H9 (cell line): Measurements from ENCODE around the gene SDF2L1. TPM values are rescaled to one million over a fixed set of nuclear protein-coding genes. Genes with fewer than 3 reads are reported as not detected.

Experiments used
- DNase-seq: peaks from one replicate; pipeline ENCODE4 v3.0.0-alpha.2; 2017
- H2AFZ ChIP-seq: one replicate; pipeline ENCODE4 v1.6.1; 2013; ENCODE audit warnings: mild to moderate bottlenecking, low read length, control low read depth, moderate library complexity
- H2AK5ac ChIP-seq: 2 replicates; pipeline ENCODE4 v1.6.1; 2013; ENCODE audit warnings: low read length, control low read depth, mixed read lengths; ENCODE audit not compliant: insufficient read length
- H2BK120ac ChIP-seq: one replicate; pipeline ENCODE4 v1.6.1; 2013; ENCODE audit warnings: low read depth, mild to moderate bottlenecking, low read length, control low read depth, inconsistent platforms; ENCODE audit not compliant: poor library complexity, severe bottlenecking
- H2BK12ac ChIP-seq: 2 replicates; pipeline ENCODE4 v1.6.1; 2013; ENCODE audit warnings: low read length, control low read depth, mixed read lengths, low read depth; ENCODE audit not compliant: insufficient read length
- H2BK15ac ChIP-seq: 2 replicates; pipeline ENCODE4 v1.6.1; 2013; ENCODE audit warnings: low read depth, low read length, control low read depth
- H2BK20ac ChIP-seq: one replicate; pipeline ENCODE4 v1.6.1; 2013; ENCODE audit warnings: low read depth, mild to moderate bottlenecking, low read length, control low read depth, inconsistent platforms; ENCODE audit not compliant: poor library complexity, severe bottlenecking
- H2BK5ac ChIP-seq: 2 replicates; pipeline ENCODE4 v1.6.1; 2013; ENCODE audit warnings: low read length, control low read depth, mixed read lengths; ENCODE audit not compliant: insufficient read length
- H3K14ac ChIP-seq: 2 replicates; pipeline ENCODE4 v1.6.1; 2013; ENCODE audit warnings: low read length, control low read depth; ENCODE audit not compliant: insufficient read depth
- H3K18ac ChIP-seq: 2 replicates; pipeline ENCODE4 v1.6.1; 2013; ENCODE audit warnings: low read depth, mild to moderate bottlenecking, mixed read lengths, low read length, control low read depth; ENCODE audit not compliant: insufficient read length
- H3K23ac ChIP-seq: 2 replicates; pipeline ENCODE4 v1.6.1; 2013; ENCODE audit warnings: low read length, control low read depth, mixed read lengths, low read depth; ENCODE audit not compliant: insufficient read length
- H3K23me2 ChIP-seq: 2 replicates; pipeline ENCODE4 v1.6.1; 2013; ENCODE audit warnings: low read depth, mild to moderate bottlenecking, mixed read lengths, low read length, control low read depth; ENCODE audit not compliant: insufficient read length, poor library complexity, severe bottlenecking
- H3K27ac ChIP-seq: 2 replicates; pipeline ENCODE4 v1.5.1; 2013; ENCODE audit warnings: low read length, control low read depth, mixed read lengths, low read depth; ENCODE audit not compliant: insufficient read length
- H3K27me3 ChIP-seq: 2 replicates; pipeline ENCODE4 v1.6.1; 2013; ENCODE audit warnings: low read length, control low read depth, inconsistent platforms; ENCODE audit not compliant: insufficient read depth
- H3K4ac ChIP-seq: 2 replicates; pipeline ENCODE4 v1.6.1; 2013; ENCODE audit warnings: low read depth, mild to moderate bottlenecking, control low read depth, inconsistent platforms, low read length, moderate library complexity
- H3K4me1 ChIP-seq: 2 replicates; pipeline ENCODE4 v1.6.1; 2013; ENCODE audit warnings: low read length, control low read depth, inconsistent platforms; ENCODE audit not compliant: insufficient read depth
- H3K4me2 ChIP-seq: 2 replicates; pipeline ENCODE4 v1.6.1; 2013; ENCODE audit warnings: low read length, control low read depth, mixed read lengths; ENCODE audit not compliant: insufficient read length, insufficient read depth
- H3K56ac ChIP-seq: 2 replicates; pipeline ENCODE4 v1.6.1; 2013; ENCODE audit warnings: low read depth, mild to moderate bottlenecking, mixed read lengths, low read length, control low read depth; ENCODE audit not compliant: insufficient read length
- H3K79me1 ChIP-seq: 2 replicates; pipeline ENCODE4 v1.6.1; 2013; ENCODE audit warnings: low read depth, mild to moderate bottlenecking, moderate library complexity, low read length, control low read depth, inconsistent platforms; ENCODE audit not compliant: insufficient read depth, poor library complexity, severe bottlenecking
- H3K79me2 ChIP-seq: 2 replicates; pipeline ENCODE4 v1.6.1; 2013; ENCODE audit warnings: low read length, control low read depth, inconsistent platforms; ENCODE audit not compliant: insufficient read depth
- H3K9ac ChIP-seq: 2 replicates; pipeline ENCODE4 v1.6.1; 2013; ENCODE audit warnings: low read length, control low read depth, mixed read lengths; ENCODE audit not compliant: insufficient read length; ENCODE audit errors: extremely low read depth
- H3K9me3 ChIP-seq: one replicate; pipeline ENCODE4 v1.6.1; 2013; ENCODE audit warnings: low read depth, low read length, inconsistent platforms; ENCODE audit not compliant: control insufficient read depth
- H3T11ph ChIP-seq: one replicate; pipeline ENCODE4 v1.6.1; 2013; ENCODE audit warnings: mild to moderate bottlenecking, low read length, control low read depth, inconsistent platforms
- H4K20me1 ChIP-seq: one replicate; pipeline ENCODE4 v1.6.1; 2013; ENCODE audit not compliant: control insufficient read depth, insufficient read length, insufficient read depth
- H4K5ac ChIP-seq: 2 replicates; pipeline ENCODE4 v1.6.1; 2013; ENCODE audit warnings: low read depth, mild to moderate bottlenecking, mixed read lengths, low read length, control low read depth; ENCODE audit not compliant: insufficient read length
- H4K8ac ChIP-seq: replicated peaks from 2 replicates; pipeline ENCODE4 v1.6.1; 2013; ENCODE audit warnings: low read length, control low read depth, mixed read lengths, low read depth; ENCODE audit not compliant: insufficient read length
- H4K91ac ChIP-seq: 2 replicates; pipeline ENCODE4 v1.6.1; 2013; ENCODE audit warnings: low read depth, mild to moderate bottlenecking, moderate library complexity, mixed read lengths, low read length, control low read depth; ENCODE audit not compliant: insufficient read length
- H3K27ac Mint-ChIP-seq, 3 experiments: 2 replicates in 2 of 3; 3 replicates in 1 of 3; pipeline ENCODE4 v1.8.0; 2020 to 2021; ENCODE audit warnings: mixed read lengths in 3 of 3, mild to moderate bottlenecking in 1 of 3, moderate library complexity in 1 of 3
- H3K27me3 Mint-ChIP-seq: 2 replicates; pipeline ENCODE4 v1.8.0; 2021; ENCODE audit warnings: low read depth, mild to moderate bottlenecking, moderate library complexity, mixed read lengths
- H3K36me3 Mint-ChIP-seq, 3 experiments: 2 replicates in 2 of 3; 3 replicates in 1 of 3; pipeline ENCODE4 v1.8.0; 2020 to 2021; ENCODE audit warnings: low read depth in 3 of 3, mixed read lengths in 3 of 3; ENCODE audit not compliant: insufficient read depth in 1 of 3
- H3K4me1 Mint-ChIP-seq, 2 experiments: 2 replicates each; pipeline ENCODE4 v1.8.0; 2020; ENCODE audit warnings: mixed read lengths in 2 of 2
- H3K4me3 Mint-ChIP-seq, 2 experiments: 2 replicates in 1 of 2; 3 replicates in 1 of 2; pipeline ENCODE4 v1.8.0; 2020 to 2021; ENCODE audit warnings: mild to moderate bottlenecking in 2 of 2, mixed read lengths in 2 of 2, moderate library complexity in 1 of 2
- H3K9me3 Mint-ChIP-seq, 2 experiments: 2 replicates in 1 of 2; 3 replicates in 1 of 2; pipeline ENCODE4 v1.8.0; 2020; ENCODE audit warnings: mild to moderate bottlenecking in 2 of 2, mixed read lengths in 2 of 2, moderate library complexity in 1 of 2
- WGBS: extraction: QIAGEN DNeasy Blood & Tissue Kit; methylation state at CpG from one replicate; pipeline ENCODE4 v1.1.7; 2013; ENCODE audit warnings: missing lambda C conversion rate, low lambda C conversion rate, mixed read lengths; ENCODE audit not compliant: insufficient read length; ENCODE audit errors: extremely low coverage; 5-methylcytosine and 5-hydroxymethylcytosine counted together
- total RNA-seq: library from RNA; stranded (reverse); gene quantifications from 2 replicates; pipeline ENCODE4 v1.2.1, GENCODE V29; 2021
- TF ChIP-seq, protein P1 (sequence below): fragments of 200-600 bp; sonication (generic); conservative IDR thresholded peaks from 3 replicates; pipeline ENCODE4 v1.8.0; 2021; ENCODE audit warnings: antibody characterized with exemption, mild to moderate bottlenecking

Gene SDF2L1
- total RNA-seq, 1 experiment from 2014 or later, result 36.0 TPM

DNA sequence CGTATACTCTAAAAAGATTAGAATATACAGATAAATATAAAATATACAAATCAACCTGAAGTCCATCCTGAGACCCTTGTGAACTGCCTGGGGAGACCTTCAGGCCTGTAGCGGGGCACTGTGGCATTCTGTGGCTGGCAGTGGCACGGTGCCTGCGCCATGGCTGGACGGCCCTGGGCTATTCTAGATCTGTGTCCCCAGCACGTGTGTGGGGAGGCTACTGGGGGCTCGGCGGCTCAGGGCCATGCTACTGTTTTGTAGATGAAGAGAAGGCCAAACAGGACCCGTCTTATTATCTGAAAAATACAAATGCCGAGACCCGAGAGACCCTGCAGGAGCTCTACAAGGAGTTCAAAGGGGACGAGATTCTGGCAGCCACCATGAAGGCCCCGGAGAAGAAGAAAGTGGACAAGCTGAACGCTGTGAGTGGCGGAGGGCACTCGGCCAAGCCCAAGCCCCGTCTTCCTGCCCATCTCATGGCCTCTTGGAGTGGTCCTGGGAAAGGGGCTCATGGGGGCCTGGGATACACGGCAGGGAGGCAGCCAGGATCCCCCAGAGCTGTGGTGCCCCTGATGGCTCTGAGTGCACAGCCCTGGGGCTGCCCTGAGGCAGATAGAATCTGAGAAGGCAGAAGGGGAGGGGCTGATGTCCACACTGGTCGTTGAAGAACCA lies 42.5 kb downstream of the SDF2L1 start:
- Histone ChIP-seq H3K18ac (no peak overlapping the region), H3K14ac (no peak overlapping the region), H2AK5ac (no peak overlapping the region), H2BK120ac (no peak overlapping the region), H3K56ac (no peak overlapping the region), H2BK20ac (no peak overlapping the region), H3K9me3 (no peaks in the 10 kb centered on the region), H3K4me1 (no peaks in the 10 kb centered on the region), H2AFZ (no peak overlapping the region), H3K79me2 (no peaks in the 10 kb centered on the region), H4K20me1 (no peaks in the 10 kb centered on the region), H3K4me2 (no peak overlapping the region), H2BK12ac (no peak overlapping the region), H3K27ac (no peak overlapping the region), H3K4ac (no peak overlapping the region), H3K27me3 (no peaks in the 10 kb centered on the region), H2BK15ac (no peak overlapping the region), H3K23ac (no peak overlapping the region), H2BK5ac (no peak overlapping the region), H3K9ac (no peak overlapping the region), H4K5ac (no peak overlapping the region), H4K91ac (no peak overlapping the region), H3K79me1 (no peaks in the 10 kb centered on the region), H3T11ph (no peak overlapping the region), H3K23me2 (no peaks in the 10 kb centered on the region), H4K8ac (no peak overlapping the region)
- no CpG with 5 or more reads among the region's 19 CpGs for WGBS
- H3K27me3 Mint-ChIP-seq, result no peaks in the 10 kb centered on the region
- TF ChIP-seq, protein P1, sequence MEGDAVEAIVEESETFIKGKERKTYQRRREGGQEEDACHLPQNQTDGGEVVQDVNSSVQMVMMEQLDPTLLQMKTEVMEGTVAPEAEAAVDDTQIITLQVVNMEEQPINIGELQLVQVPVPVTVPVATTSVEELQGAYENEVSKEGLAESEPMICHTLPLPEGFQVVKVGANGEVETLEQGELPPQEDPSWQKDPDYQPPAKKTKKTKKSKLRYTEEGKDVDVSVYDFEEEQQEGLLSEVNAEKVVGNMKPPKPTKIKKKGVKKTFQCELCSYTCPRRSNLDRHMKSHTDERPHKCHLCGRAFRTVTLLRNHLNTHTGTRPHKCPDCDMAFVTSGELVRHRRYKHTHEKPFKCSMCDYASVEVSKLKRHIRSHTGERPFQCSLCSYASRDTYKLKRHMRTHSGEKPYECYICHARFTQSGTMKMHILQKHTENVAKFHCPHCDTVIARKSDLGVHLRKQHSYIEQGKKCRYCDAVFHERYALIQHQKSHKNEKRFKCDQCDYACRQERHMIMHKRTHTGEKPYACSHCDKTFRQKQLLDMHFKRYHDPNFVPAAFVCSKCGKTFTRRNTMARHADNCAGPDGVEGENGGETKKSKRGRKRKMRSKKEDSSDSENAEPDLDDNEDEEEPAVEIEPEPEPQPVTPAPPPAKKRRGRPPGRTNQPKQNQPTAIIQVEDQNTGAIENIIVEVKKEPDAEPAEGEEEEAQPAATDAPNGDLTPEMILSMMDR, result no peak
- no peaks in the 10 kb centered on the region for H3K4me1 Mint-ChIP-seq
- no peak for DNase-seq
- no peak overlapping the region for H3K4me3 Mint-ChIP-seq
- peaks cover 11 to 31% (median 23%) of the 10 kb centered on the region in 3 experiments for H3K36me3 Mint-ChIP-seq
- H3K9me3 Mint-ChIP-seq, result no peaks in the 10 kb centered on the region
- no peak overlapping the region for H3K27ac Mint-ChIP-seq
